Measurements from ENCODE around the gene AARS1.
"Not testable (repeated sequence)": the region's sequence is repeated elsewhere in the genome, so short reads cannot be mapped to it uniquely, and the experiment has no call there.

The AARS1 gene

DNA sequence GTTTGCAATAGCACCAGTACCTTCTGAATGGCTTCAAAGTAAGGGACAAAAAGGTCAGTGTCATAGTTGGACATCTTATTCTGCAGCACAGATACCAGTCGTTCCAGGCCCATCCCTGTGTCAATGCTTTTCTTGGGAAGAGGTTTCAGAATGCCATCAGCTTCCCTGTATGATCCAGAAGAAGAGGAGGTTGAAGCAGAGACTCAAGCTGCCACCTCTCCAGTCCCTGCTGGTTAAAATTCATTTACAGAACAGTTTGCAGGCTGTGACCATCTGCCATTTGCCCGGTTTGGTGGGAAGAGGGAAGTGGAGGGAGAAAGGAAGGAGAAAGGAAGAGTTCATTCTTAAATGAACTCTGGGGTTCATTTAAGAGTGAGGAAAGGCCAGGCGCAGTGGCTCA, 19.1 kb downstream of the AARS1 start:
- DNase-seq = no peak

DNA sequence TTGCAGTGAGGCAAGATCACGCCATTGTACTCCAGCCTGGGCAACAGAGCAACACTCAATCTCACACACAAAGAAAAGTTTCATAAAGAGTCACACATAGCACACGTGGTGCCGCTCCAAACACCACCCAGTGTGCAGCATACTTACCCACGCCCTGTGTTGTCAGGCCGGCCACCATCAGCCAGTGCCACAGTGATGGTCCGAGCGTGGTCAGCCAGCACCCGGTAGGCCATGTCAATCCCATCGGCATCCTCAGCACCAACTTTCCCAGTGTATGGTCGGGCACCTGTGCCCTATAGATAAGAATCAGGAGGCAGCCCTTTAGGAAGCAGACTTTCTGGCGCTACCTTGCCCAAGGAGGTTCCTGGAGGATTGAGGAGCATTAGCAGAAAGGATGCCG, 19.8 kb downstream of the AARS1 start:
- no peak for DNase-seq

DNA sequence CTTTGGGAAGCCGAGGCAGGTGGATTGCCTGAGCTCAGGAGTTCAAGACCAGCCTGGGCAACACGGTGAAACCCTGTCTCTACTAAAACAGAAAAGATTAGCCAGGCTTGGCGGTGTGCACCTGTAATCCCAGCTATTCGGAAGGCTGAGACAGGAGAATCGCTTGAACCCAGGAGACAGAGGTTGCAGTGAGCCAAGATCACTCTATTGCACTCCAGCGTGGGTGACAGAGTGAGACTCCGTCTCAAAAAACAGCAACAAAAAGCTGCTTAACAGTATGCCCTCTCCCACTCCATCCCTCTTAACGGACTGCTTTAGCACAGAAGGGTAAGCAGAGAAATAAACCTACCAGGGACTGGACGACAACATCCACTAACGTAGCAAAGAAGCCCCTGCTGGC, 21.4 kb downstream of the AARS1 start:
- DNase-seq = not testable (repeated sequence)

DNA sequence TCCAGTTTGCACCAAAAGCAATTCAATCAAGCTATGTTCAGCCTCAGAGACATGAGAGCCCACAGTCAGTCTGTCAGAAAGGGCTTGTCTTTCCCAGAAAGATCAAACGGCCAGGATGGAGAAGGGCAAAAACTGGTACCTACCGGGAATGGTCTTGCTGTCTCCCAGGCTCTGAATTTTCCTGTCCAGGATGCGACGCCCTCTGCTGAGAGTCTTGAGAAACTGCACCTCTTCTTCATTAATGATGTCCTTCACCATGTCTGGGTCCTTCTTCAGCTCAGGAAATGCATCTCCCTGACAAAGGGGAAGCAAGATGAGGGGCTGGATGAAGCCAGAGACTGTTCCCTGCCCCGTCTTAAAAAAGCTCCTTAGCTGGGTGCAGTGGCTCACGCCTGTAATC, 21.8 kb downstream of the AARS1 start:
- DNase-seq = peak; percentile 30

DNA sequence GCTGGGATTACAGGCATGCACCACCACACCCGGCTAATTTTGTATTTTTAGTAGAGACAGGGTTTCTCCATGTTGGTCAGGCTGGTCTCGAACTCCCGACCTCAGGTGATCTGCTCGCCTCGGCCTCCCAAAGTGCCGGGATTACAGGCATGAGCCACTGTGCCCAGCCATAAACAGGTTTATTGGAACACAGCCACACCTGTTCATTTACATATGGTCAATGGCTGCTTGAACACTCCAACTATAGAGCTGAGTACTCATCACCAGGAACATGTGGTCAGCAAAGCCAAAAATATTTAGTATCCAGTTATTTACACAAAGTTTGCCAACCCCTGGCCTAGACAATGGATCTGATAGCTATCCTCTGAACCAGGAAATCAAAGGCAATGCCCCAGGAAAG, 29.4 kb downstream of the AARS1 start:
- DNase-seq = not testable (repeated sequence)

DNA sequence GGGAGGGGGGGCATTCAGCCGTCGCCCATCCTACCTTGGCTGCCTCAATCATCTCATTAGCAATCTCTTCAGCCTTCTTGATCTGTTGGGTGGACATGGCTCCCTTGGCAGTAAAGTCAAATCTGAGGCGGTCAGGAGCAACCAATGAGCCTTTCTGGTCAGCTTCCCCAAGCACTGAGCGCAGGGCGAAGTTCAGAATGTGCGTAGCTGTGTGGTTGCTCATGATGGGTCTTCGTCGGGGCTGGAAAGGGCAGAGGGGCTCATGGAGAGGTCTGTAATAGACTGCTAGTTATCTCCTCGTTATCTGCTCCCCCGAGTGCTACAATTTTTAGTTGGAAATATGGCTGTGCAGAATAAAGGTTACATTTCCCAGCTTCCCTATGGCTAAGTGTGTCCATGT, 30.4 kb downstream of the AARS1 start:
- no peak for DNase-seq

DNA sequence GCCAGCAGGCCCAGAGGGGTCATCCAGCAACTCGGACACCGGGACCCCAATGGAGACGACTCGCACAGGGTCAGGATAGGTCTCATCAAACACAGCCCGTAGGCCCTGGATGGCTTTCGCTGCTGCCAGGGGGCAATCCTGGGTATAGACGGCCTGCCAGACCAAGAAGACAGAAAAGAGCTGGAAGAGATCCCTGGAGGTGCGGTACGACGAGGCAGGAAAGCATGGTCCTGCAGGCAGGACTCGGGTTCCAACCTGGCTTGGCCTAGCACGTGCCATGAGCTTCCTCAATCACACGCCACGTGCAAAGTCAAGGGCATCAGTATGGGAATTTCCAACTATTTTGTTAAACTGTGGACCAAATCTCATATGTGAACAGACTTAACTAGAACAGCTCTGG, 31.2 kb downstream of the AARS1 start:
- no peak for DNase-seq

DNA sequence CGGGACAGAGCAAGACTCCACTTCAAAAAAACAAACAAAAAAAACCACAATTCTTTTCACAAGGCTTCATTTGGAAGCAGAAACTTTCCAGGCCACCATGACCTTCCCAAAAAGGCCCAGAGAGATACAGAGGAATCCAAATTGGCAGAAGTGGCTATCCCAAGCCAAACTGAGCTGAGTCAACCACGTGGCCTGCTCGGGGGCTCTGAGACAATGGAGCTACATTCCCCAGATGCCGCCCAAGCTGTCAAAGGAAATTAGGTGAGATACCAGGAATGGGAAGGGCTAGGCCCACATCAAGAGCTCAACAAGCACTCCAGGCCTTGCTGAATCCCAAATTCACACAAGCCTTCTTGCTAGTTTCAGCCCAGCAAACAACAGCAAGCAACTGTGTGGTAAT, 31.9 kb downstream of the AARS1 start:
- no peak for DNase-seq

DNA sequence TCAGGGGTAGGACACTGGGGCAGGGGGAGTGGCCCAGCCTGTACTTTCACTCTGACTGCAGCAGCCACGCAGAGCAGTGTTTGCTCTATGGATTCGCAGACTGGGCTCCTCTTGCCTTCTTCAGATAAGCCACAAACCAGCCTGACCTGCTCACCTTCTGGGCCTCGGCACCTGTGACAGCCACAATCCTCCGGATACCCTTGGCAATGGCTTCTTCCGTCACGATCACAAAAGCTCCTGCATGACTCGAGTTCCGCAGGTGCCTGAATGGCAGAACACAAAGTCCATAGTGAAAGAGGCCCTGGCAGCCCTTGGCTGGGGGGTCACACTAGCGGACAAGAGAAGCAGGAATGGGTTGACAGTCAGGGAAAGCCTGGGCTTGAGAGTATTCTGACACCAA, 33.7 kb downstream of the AARS1 start:
- DNase-seq = no peak

DNA sequence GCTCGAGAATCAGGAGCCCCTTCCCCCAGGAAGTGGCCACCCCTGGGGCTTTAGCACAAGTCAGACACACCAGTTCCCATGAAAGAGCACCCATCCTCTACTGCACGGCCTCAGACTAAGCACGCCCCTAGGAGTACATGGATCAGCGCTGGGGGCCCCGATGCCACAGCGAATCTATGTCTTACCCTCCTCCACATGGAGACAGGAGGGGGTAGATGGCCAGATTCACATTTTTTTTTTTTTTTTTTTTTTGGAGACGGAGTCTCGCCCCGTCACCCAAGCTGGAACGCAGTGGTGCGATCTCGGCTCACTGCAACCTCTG, 34.4 kb downstream of the AARS1 start:
- DNase-seq = no peak

DNA sequence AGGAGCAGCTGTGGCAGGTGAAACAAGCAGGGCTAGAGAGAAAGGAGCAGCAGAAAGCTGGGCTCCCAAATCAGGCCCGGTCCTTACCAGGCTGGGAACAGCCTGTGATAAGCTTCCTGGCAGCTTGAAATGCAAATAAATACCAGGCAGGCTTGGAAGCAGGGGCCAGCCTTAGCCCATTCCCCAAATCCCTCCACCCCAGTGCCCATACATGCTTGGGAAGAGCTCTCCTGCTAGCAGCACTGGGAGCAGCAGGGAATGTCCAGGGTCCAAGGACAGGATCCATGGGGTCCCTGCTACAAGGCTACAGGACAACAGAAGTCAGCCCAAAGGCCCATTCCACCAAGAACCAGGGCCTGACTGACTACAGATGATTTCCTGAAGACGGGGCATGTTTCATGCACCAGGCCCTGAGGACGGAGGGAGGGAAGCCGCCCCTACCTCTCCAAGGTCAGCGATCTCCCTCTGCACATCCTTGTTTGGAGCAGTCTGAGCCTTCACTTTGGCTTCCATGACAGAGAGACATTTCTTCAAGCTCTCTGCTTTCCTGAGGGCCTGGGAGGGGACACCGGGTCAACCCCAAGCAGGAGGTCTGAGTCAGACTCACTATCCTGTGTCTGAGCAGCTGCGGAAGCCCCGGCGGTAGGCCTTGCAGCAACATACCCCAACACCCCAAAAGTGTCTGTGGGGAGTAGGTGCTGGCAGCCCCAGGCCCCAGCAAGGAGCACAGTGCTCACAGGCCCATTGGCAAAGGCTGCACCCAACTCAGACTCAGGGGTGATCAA, 34.9 kb downstream of the AARS1 start:
- DNase-seq = no peak

DNA sequence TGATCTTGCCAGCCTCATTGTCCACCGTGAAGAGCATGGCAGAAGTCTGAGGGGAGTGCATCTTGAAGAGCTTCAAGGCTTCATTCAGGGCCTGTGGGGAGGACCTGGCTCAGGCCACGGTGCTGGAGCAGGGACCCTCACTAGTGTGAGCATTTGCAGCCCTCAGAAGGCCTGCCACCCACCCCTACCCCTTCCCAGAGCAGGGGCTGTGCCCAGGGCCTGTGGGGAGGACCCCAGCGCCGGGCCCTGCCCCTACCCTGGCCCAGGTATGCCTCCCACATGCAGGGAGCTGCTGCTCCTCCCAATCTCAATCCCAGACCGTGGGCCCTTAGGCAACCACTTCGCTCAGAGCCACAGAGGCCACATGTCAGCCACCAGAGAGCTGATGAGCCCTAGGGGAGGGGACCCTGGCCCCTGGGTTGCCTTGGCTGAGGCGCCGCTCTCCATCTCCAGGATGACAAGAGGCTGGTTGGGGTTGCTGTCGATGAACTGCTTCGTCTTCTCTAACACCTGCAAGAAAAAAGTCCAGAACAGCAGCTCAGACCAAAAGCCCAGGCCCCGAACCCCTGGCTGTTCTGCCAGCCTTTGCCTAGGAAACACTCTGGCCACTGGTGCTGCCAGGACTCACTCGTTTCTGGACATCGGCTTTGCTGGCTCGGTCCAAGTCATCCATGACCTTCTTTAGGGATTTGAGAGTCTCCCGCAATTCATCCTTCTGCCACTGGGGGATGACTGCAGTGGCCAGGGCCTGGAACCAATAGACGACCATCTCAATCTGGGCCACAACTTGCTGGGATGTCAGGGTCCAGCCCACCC, 35.8 kb downstream of the AARS1 start:
- DNase-seq = peak; percentile 57

DNA sequence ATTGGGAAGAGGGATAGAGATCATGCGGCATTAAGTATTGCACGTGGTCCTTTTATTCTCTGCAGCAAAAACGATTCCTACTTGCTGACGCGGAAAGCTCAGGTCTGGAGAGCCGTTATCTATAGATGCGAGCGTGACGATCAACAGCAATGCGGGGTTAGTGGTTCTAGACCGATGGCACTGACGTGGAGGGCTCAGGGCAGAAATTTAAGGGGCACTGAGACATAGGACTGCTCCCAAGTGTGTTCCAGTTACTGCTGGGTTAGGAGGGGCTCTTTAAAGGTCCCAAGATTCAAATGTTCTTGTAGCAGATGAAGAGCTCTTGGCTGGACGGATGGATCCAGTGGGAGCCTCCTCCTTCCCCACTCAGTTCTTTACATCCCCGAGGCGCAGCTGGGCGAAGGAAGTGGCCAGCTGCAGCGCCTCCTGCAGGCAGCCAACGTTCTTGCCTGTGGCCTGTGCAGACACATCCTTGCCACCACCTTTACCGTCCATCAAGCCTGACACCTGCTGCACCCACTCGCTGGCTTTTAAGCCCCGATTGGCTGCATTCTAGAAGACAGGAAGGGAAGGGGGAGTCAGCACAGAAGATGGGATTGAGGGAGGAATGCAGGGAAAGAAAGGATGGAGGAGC, 36.8 kb downstream of the AARS1 start:
- peak; percentile 53 for DNase-seq

DNA sequence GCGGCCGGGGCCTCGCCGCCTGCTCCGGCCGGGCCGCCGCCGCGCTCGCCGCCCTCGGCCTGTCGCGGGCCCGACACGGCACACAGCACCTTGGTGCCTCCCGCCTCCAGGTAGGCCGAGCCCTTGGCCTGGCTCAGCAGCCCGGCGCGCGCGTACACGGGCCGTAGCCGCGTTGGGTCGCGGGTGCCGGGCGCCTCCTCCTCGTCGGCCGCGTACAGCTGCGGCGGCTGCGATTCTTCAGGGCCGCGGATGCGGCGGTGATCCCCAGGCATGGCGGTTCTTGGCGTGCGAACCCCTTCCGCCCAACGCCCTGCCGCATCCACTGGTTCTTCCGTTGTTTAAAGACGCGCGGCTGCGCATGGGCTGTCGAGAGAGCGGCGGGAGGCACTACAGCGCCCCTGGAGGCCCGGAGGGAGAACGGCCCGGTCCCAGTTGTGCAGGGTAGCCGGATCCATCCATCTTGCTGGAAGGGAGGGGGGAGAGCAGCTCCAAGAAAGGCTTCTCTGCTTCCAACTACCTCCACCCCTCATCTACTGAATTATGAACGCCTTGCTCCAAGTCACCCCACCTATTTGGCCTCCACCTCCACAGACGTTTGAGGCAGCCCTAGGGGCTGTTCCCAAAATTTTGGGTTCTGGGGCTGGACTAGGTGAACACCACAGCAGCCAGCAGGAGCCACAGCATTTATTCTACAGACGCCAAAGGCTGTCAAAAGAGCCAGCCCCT, 37.5 kb downstream of the AARS1 start, which contains the start of gene EXOSC6:
EXOSC6 (minus strand) TSS at position 312 of the 726 bp plus-strand sequence; CDS start at position 272, 40 bp downstream.
- peak; percentile 95 for DNase-seq

DNA sequence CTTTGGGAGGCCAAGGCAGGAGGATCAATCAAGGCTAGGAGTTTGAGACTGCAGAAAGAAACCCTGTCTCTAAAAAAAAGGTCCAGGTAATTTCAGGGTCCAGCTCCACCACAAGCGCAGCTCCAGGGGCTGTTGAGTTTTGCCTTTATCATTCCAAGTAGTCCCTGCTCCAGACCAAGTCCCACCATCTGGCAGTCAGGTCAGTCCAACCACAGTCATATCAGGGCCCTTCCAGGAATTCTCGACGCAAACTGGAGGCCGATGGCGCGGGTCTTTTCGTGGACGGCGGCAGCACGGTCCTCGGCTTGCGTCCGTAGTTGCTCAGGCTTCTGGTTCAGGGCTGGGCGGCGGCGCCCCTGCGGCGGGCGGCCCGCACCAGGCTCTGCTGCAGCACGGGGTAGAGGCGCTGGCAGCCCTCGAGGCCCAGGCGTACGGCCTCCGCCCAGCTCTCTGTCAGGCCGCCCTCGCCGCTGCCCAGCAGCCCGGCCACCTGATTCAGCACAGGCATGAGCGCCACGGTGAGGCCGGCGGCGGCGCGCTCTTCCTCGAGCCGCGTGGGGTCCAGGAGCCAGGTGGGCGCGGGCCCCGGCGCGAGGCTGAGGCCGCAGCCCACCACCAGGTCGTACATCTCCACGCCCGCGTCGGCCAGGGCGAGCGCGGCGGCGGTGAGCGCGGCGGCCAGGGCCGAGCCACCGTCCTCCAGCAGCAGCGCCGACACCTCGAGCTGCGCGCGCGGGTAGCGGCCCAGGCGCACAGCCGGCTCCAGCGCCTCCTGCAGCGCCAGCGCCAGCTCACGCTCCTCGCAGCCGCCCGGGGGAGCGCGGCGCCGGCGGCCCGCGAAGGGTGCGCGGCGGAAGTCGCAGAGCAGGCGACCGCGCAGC, 38.3 kb downstream of the AARS1 start:
- peak; percentile 56 for DNase-seq

DNA sequence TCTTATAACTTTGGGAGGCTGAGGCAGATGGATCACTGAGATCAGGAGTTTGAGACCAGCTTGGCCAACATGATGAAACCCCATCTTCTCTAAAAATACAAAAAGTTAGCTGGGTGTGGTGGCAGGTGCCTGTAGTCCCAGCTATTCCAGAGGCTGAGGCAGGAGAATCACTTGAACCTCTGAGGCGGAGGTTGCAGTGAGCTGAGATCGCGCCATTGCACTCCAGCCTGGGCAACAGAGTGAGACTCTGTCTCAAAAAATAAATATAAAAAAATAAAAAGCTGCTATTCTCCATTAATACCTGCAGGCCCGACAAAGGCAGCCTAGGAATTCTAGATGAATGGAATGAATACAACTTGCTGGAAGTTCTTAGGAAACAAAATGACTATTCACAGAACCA, 39.6 kb downstream of the AARS1 start:
- DNase-seq = not testable (repeated sequence)

DNA sequence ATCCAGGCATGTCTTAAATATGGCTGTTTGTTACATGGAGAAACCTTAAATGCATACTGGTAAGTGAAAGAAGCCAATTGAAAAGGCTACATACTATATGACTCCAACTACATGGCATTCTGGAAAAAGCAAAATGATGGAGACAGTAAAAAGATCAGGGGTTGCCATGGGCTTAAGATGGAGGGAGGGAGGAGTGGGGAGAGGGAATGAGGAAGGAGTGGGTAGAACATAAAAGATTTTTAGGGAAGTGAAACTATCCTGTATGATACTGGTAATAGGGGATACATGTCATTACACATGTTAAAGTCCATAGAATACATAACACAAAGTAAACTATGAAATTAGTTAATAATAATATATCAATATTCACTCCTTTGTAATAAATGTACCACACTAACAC, 50.5 kb downstream of the AARS1 start:
- DNase-seq = not testable (repeated sequence)

DNA sequence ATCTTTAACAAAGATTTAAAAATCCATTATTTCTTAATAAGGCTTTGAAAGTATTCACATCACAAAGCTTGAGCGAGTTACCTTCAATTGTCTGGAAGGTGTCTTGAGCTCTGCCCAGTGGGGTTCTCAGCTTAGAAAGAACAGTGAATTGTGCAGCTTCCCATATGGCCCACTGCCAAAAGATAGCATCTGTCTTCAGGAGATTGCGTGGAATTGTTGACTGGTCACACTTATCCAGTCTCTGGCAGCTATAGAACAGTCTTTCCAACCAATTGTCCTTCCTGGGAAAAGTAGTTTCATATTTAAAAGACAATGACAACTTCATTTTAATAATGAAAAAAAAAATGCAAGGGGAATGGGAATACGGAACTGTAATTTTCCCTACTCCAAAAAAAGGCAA, 57.5 kb downstream of the AARS1 start:
- DNase-seq = not testable (repeated sequence)

DNA sequence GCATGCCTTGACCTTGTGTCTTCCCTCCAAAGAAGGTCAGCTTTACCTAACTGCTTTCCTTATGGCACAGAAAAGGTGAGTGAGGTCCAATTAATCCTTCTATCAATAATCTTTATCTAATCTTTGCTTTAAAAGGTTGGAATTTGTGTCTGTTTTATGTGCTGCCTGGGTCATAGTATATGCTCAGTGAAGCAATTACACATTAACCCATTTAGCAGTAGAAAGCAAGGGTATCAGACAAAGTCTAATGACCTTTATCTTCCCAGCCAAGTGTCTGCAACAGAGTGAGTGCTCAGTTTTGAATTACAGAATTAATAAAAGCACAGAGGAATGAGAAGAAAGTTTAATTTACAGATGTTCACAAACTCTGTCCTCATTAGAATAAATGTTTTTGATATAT, 63.3 kb downstream of the AARS1 start:
- not testable (repeated sequence) for DNase-seq

DNA sequence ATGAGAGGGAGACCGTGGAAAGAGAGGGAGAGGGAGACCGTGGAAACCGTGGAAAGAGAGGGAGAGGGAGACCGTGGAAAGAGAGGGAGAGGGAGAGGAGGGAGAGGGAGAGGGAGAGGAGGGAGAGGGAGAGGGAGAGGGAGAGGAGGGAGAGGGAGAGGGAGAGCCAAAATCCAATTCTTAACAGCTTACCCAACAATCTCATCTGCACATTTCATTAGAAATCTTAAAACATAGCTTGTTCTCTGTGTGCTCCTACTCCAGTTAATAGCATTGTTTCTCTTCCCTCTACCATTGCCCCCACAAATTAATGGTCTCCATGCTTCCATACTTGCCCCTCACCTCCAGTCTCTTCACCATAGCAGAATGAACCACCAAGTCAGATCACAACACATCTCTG, 63.9 kb downstream of the AARS1 start:
- not testable (repeated sequence) for DNase-seq

DNA sequence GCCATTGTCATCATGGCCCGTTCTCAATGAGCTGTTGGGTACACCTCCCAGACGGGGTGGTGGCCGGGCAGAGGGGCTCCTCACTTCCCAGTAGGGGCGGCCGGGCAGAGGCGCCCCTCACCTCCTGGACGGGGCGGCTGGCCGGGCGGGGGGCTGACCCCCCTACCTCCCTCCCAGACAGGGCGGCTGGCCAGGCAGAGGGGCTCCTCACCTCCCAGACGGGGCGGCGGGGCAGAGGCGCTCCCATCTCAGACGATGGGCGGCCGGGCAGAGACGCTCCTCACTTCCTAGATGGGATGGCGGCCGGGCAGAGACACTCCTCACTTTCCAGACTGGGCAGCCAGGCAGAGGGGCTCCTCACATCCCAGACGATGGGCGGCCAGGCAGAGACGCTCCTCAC, 64.7 kb downstream of the AARS1 start:
- not testable (repeated sequence) for DNase-seq

DNA sequence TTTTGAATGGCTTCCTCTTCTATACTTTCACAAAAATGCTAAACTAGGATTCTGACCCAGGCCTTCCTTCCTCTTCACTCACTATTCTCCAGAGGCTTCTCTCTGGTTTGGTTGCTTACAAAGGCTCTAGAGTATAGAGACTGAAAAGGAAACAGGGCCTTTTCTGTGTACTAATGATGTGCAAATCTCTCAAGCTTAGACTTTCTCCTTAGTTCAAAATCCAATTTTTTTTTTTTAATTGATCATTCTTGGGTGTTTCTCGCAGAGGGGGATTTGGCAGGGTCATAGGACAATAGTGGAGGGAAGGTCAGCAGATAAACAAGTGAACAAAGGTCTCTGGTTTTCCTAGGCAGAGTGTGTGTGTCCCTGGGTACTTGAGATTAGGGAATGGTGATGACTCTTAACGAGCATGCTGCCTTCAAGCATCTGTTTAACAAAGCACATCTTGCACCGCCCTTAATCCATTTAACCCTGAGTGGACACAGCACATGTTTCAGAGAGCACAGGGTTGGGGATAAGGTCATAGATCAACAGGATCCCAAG, 65.3 kb downstream of the AARS1 start:
- not testable (repeated sequence) for DNase-seq

All from activated CD4-positive, alpha-beta T cell treated with anti-CD3 and anti-CD28 coated beads for 48 hours (primary cell).